NOMO-1 treated with DMSO at 0.1 percent for 48 hours (cell line): ENCODE measurements around the gene TBC1D2B.
"Not testable (repeated sequence)": the region's sequence is repeated elsewhere in the genome, so short reads cannot be mapped to it uniquely, and the experiment has no call there.

Experiments
- DNase-seq: peaks from one replicate; lab custom pipeline; 2025; ENCODE audit not compliant: unreplicated experiment; lab: John Stamatoyannopoulos, UW

TBC1D2B gene

DNA sequence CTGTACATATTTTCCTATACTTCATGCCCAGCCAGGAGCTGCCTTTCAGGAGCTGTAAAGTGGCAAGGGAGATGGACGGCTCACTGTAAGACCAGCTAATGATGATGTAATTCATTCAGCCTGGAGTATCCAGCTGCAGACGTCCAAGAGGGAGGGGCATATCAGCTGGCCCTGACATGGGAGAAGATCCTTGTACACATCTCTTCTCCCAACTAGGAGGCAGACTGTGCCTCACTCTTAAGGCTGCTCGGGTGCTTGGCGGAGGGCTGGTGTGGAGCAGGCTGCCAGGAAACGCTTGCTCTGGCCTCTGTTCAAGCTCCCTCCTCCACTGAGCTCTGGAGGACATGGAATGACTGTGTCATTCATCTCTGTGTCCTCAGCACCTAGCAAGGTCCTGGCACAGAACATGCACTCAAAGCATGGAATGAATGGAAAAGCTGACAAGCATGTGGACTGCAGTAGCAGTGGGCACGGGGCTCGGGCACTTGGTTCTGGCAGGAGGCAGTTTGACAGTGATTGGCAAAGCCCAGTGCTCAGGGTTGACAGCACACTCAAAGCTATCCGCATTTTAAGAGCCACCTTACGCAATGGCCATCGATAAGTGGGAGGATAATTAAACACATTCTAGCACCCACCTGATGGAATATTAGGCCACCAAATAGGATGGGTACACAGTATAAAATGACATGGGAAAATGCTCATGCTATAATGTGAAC is 72.4 kb downstream of the TBC1D2B start:
- DNase-seq, result no peak

GRCh38 chr15:78004222-78004727 is 73.2 kb downstream of the TBC1D2B start:
- DNase-seq, result no peak

GRCh38 chr15:78003539-78004008 is 73.9 kb downstream of the TBC1D2B start:
- no peak for DNase-seq

GRCh38 chr15:78002996-78003395 is 74.5 kb downstream of the TBC1D2B start:
- DNase-seq, result no peak

- DNase-seq, result no peak
These were observed 75.9 kb downstream of the TBC1D2B start for GRCh38 chr15:78001656-78002055.

- DNase-seq, result no peak
These were observed 76.6 kb downstream of the TBC1D2B start for GRCh38 chr15:78000927-78001249.

- DNase-seq, result peak; percentile 61
These were observed 77.2 kb downstream of the TBC1D2B start for GRCh38 chr15:78000091-78000926.

- no peak for DNase-seq
These were observed 78.0 kb downstream of the TBC1D2B start for GRCh38 chr15:77999486-77999885.

DNA sequence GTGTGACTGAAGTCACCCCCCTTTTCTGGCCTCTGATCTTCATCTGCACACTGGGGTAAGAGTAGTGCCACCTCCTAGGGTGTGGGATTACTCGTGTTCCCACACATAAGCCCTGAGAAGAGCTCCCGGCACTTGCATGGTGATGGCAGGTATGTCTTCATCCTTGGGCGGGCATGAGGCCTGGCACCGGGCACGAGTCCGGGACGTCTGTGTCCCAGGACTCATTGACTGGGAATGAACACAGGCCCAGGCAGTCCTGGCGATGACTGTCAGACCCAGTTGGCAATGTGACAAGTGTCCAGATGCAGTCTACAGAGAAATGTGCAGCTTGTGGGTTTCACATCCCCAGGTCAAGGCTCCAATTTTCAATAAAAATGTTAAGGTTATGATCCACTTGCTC is 78.9 kb downstream of the TBC1D2B start:
- DNase-seq, result no peak

DNA sequence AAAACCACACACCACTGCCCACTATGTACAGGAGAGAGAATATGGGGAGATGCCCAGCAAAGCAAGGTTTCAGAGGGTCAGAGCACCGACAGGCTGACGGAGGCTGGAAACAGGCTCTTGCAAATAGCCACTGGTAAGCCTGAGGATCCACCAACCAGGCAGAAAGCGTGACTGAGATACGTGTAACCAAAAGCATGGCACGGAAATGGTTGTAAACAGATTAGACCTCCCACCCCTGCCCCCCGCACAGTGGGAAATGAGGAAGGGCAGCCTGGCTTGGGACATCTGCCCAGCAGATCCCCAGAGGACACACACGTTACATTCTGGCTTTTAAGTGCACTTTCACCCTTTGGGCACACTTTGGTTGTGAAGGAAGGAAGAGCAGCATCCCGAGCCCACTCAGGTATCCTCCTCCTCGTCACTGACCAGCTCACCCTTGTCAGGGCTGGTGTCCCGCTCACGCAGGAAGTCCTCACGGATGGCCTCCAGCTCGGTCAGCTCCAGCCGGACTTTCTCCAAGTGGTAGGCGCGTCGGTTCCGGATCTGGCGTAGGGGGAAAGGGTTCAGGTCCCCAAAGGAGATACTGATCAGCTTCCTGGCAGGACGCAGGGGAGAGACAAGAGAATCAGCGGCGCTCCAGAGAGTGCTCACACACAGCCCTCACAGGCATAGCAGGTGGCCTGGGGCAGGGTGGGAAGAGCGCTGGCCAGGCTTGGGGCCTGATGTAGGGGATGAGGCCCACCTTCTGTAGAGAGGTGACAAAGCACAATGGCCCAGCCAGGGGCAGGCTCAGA is 79.6 kb downstream of the TBC1D2B start:
- not testable (repeated sequence) for DNase-seq

DNA sequence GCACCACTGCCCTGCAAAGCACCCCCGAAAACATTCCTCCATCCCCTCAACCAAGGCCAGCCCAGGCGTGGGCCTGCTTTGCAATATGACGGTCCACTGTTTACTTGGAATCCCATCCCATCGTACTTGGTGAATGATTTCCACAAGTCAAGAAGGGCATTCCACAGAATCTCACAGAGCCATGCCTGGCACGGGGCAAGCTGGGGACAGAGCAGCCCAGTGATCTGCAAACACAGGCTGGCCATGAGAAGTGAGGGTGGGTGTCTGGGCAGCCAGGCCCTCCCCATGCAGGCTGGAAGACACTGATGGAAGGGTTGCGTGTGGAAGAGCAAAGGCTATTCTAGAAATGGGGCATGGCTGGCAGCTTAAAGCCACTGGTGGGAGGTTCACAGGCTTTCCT is 80.3 kb downstream of the TBC1D2B start:
- not testable (repeated sequence) for DNase-seq

DNA sequence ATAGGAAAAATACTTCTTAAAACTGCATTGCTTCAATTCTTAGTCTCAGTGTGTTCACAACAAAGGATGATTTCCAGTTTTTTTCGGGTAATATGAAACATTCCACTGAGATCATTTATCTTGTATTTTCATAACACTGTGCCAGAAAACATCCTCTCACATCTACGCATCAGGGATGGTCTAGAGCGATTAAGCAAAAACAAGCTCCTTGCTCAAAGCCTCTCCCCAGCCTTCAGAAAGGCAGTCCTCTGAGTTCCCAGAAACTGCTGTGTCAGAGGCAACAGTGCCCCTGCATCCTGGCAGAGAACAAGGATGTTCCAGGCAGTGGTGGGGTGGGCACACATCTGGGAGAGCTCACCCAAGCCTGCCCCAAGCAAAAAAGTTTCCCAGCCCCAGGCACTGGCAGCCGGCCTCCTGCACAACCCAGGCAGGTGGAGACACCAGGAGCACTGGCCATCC is 80.8 kb downstream of the TBC1D2B start:
- DNase-seq, result not testable (repeated sequence)

- not testable (repeated sequence) for DNase-seq
These were observed 81.3 kb downstream of the TBC1D2B start for GRCh38 chr15:77996226-77996625.

DNA sequence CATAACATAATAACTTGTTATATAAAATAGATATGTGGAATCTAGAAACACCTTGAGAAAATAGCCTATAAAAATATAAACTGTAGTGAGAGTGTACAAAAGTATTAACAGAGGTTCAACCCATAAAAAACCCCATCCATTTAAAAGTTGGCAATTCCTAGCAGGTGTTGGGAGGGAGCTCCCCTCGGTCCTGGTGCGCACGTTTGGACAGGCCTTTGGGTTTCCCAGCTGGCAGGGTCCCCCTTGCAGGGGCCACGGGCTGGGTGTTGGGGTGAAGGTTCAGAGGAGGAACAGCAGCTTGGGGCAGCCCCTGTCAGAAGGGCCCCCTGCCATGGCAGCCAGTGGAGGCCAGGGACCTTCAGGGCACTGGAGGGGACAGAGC is 82.0 kb downstream of the TBC1D2B start:
- DNase-seq, result not testable (repeated sequence)

DNA sequence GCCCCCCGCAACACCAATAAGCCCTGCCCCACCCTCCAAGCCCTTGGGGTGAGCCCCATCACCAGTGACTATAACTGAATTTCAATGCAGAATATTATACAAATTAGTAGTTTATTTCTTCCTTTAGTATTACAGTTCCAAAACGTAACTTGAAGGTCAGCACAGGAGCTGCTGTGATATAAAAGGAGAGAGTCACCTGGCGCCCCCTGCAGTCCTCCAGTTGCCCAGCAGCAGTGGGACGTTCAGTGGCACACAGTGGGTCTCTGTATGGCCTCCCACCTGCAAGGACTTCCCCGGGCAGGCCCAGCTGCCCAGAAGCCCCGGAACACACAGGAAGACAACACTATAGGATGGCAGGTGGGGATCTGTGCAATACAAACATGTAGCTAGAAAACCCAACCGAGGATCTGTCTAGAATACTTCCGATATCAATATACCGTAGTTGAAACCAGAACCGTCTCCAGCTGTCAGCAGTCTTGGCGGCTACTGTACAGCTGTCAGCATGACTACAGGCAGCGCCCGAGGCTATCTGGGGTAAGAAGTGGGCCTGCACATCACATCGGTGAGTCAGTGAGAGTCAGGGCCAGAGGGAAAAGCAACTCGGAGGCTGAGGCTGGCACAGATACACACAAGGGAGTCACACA is 82.5 kb downstream of the TBC1D2B start:
- not testable (repeated sequence) for DNase-seq

- not testable (repeated sequence) for DNase-seq
These were observed 83.4 kb downstream of the TBC1D2B start for GRCh38 chr15:77993970-77994693.

DNA sequence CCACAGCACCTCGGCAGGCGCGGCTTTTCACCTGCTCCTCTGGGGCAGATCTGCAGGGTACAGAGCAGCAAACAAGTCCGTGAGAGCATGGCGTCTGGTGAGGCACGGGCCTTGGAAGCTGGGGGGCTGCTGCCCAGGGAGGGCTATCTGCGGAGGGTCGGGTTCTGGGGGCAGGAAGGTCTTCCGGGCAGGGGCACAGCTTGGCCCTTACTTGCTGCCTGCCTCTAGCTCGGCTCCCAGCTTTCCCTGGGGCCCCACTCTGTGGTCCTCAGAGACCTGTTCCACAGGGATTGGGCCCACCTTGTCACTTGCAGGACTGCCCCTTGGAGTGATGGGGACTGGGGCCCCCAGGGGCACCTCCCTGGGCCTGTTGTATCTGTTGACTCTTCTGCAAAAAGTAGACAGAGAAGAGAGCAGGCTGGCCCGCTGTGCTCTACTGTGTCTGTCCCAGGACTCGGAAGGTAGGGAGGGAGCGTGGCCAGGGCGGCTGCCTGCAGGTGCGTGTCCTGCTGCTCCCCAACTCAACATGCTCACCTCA is 84.1 kb downstream of the TBC1D2B start:
- no peak for DNase-seq

GRCh38 chr15:77992356-77993222 is 84.9 kb downstream of the TBC1D2B start:
- DNase-seq, result no peak
